HepG2 (cell line): Measurements from ENCODE around the gene CHST14. TPM values are rescaled to one million over a fixed set of nuclear protein-coding genes. Genes with fewer than 3 reads are reported as not detected.
A peak's percentile ranks its signal among the peaks of the same experiment; 100 is the strongest.

Experiments
- ATF2 ChIP-seq: sonication (generic); formaldehyde crosslinking; IDR thresholded peaks from 2 replicates; pipeline ENCODE4 v1.4.0; 2020; ENCODE audit warnings: missing genetic modification reagents
- DBP ChIP-seq: sonication (generic); formaldehyde crosslinking; IDR thresholded peaks from 2 replicates; pipeline ENCODE4 v1.4.0; 2020; ENCODE audit warnings: missing genetic modification reagents; ENCODE audit errors: not compliant biosample characterization
- EED ChIP-seq: sonication (generic); formaldehyde crosslinking; IDR thresholded peaks from 2 replicates; pipeline ENCODE4 v1.5.0; 2020; ENCODE audit warnings: mild to moderate bottlenecking, missing genetic modification reagents
- HNF4A ChIP-seq: sonication (generic); formaldehyde crosslinking; IDR thresholded peaks from 2 replicates; pipeline ENCODE4 v1.4.0; 2020; ENCODE audit warnings: missing genetic modification reagents
- NFATC3 ChIP-seq: sonication (generic); formaldehyde crosslinking; IDR thresholded peaks from 2 replicates; pipeline ENCODE4 v1.5.1; 2020; ENCODE audit warnings: mild to moderate bottlenecking, missing genetic modification reagents
- PRDM15 ChIP-seq: sonication (generic); formaldehyde crosslinking; IDR thresholded peaks from 2 replicates; pipeline ENCODE4 v1.4.0; 2020; ENCODE audit warnings: missing genetic modification reagents
- SKI ChIP-seq: fragments of 450-650 bp; IDR thresholded peaks from one replicate; pipeline ENCODE4 v1.6.1; 2018; ENCODE audit warnings: mild to moderate bottlenecking; ENCODE audit not compliant: partially characterized antibody
- ZBTB49 ChIP-seq: sonication (generic); formaldehyde crosslinking; IDR thresholded peaks from 2 replicates; pipeline ENCODE4 v1.4.0; 2020; ENCODE audit warnings: missing genetic modification reagents, borderline replicate concordance
- ZBTB7A ChIP-seq: sonication (generic); formaldehyde crosslinking; IDR thresholded peaks from 2 replicates; pipeline ENCODE4 v1.8.0; 2022; ENCODE audit warnings: mild to moderate bottlenecking, missing genetic modification reagents
- ZFP36L1 ChIP-seq: sonication (generic); formaldehyde crosslinking; IDR thresholded peaks from 2 replicates; pipeline ENCODE4 v1.8.0; 2022; ENCODE audit warnings: mild to moderate bottlenecking, missing genetic modification reagents, moderate library complexity
- ZNF281 ChIP-seq: sonication (generic); formaldehyde crosslinking; IDR thresholded peaks from 2 replicates; pipeline ENCODE4 v1.4.0; 2020; ENCODE audit warnings: missing genetic modification reagents, borderline replicate concordance
- ZNF282 ChIP-seq: fragments of 450-650 bp; IDR thresholded peaks from 2 replicates; pipeline ENCODE4 v1.6.1; 2018; ENCODE audit not compliant: partially characterized antibody
- ZNF615 ChIP-seq: sonication (generic); formaldehyde crosslinking; IDR thresholded peaks from 2 replicates; pipeline ENCODE4 v1.5.0; 2020; ENCODE audit warnings: mild to moderate bottlenecking, missing genetic modification reagents, borderline replicate concordance
- ZNF792 ChIP-seq: IDR thresholded peaks from 2 replicates; pipeline ENCODE4 v1.6.1; 2016
- ZSCAN12 ChIP-seq: sonication (generic); formaldehyde crosslinking; IDR thresholded peaks from 2 replicates; pipeline ENCODE4 v1.9.0; 2021; ENCODE audit warnings: mild to moderate bottlenecking, missing genetic modification reagents
- ZSCAN29 ChIP-seq: sonication (generic); formaldehyde crosslinking; conservative IDR thresholded peaks from 2 replicates; pipeline ENCODE4 v1.4.0; 2020; ENCODE audit warnings: mild to moderate bottlenecking, missing genetic modification reagents
- ZSCAN30 ChIP-seq: sonication (generic); formaldehyde crosslinking; IDR thresholded peaks from 2 replicates; pipeline ENCODE4 v1.5.0; 2020; ENCODE audit warnings: mild to moderate bottlenecking, missing genetic modification reagents
- polyA plus RNA-seq, 8 experiments: library from polyadenylated mRNA; depleted of rRNA in 3 of 8; stranded (reverse) in 7 of 8; unstranded in 1 of 8; fragments of >200 nt; fragmentation: Illumina TruSeq in 4 of 8; extraction: Trizol in 4 of 8; gene quantifications; 2 replicates each; pipeline versions ENCODE4 v1.2.1 to v1.2.3, GENCODE V29; 2011 to 2016; ENCODE audit warnings: low read depth in 4 of 8, missing spikeins in 1 of 8, mixed read lengths in 1 of 8; ENCODE audit not compliant: insufficient read depth in 1 of 8
- total RNA-seq, 5 experiments: library from RNA; depleted of rRNA; stranded (reverse); fragments of >200 nt; fragmentation: Illumina TruSeq; extraction: Trizol; gene quantifications; 2 replicates each; pipeline ENCODE4 v1.2.3, GENCODE V29; 2016; ENCODE audit warnings: low read depth in 1 of 5

The CHST14 gene
- total and polyA plus RNA-seq, 2 of the 13 experiments (the other 11 are each of a cell fraction or from before 2014, with no cell fraction given): 8.9 to 12.4 TPM

GRCh38 chr15:40441565-40442531, 28.9 kb upstream of the CHST14 start (continued):
- TF ChIP-seq ZNF281 (CRISPR knock-in tag) (peak; percentile 43; the same call in 1 of the 2 replicates), HNF4A (CRISPR knock-in tag) (0 out of 2 replicates have a peak, but pooled peaks have one; percentile 10), ZNF792 (CRISPR knock-in tag) (no peak), ZSCAN12 (CRISPR knock-in tag) (no peak), ZFP36L1 (CRISPR knock-in tag) (no peak), ZBTB49 (CRISPR knock-in tag) (no peak), ZNF282 (no peak), ZSCAN30 (CRISPR knock-in tag) (no peak), SKI (peak; percentile 14), EED (CRISPR knock-in tag) (no peak), ZBTB7A (CRISPR knock-in tag) (0 out of 2 replicates have a peak, but pooled peaks have one; percentile 30), PRDM15 (CRISPR knock-in tag) (no peak), DBP (CRISPR knock-in tag) (no peak), NFATC3 (CRISPR knock-in tag) (no peak), ATF2 (CRISPR knock-in tag) (no peak), ZSCAN29 (CRISPR knock-in tag) (no peak), ZNF615 (CRISPR knock-in tag) (no peak)
